T-cell (primary cell): Measurements from ENCODE around the gene SMIM36. TPM values are rescaled to one million over a fixed set of nuclear protein-coding genes. Genes with fewer than 3 reads are reported as not detected.
"Not testable (repeated sequence)": the region's sequence is repeated elsewhere in the genome, so short reads cannot be mapped to it uniquely, and the experiment has no call there.

Source experiments
- ATAC-seq, 4 experiments: fragments of 200-7000 bp in 3 of 4; fragments of 150-1000 bp in 1 of 4; cut with Tn5 transposase; replicated peaks in 1 of 4; 1 replicate in 3 of 4; 2 replicates in 1 of 4; pipeline ENCODE4 v1.10.0; 2021; ENCODE audit warnings: moderate library complexity in 3 of 4, mild to moderate bottlenecking in 2 of 4, moderate number of reproducible peaks in 1 of 4
- CTCF ChIA-PET, 2 donors: fragments of 300-600 bp; sonication (Branson Sonifier 250); formaldehyde crosslinking; loops; one replicate each; lab custom pipeline; 2022; ENCODE audit warnings: antibody characterized with exemption in 2 of 2; lab: Charles Lee
- POLR2A ChIA-PET, 2 donors: fragments of 300-600 bp; sonication (Branson Sonifier 250); formaldehyde crosslinking; loops; one replicate each; lab custom pipeline; 2022; ENCODE audit warnings: antibody characterized with exemption in 2 of 2; lab: Charles Lee
- DNase-seq, 35 experiments: peaks; one replicate each; pipeline versions ENCODE4 v3.0.0 to v3.0.0-alpha.2; 2013 to 2023
- H3K27ac ChIP-seq: one replicate; pipeline ENCODE4 v1.5.1; 2013; ENCODE audit warnings: low read length
- H3K27me3 ChIP-seq, 2 experiments: replicated peaks in 1 of 2; 1 replicate in 1 of 2; 2 replicates in 1 of 2; pipeline versions ENCODE4 v1.6.1 to v1.7.0; 2013; ENCODE audit warnings: low read length in 1 of 2, mixed read lengths in 1 of 2; ENCODE audit not compliant: control insufficient read depth in 2 of 2, insufficient read depth in 2 of 2; ENCODE audit errors: extremely low read depth in 1 of 2
- H3K36me3 ChIP-seq, 2 donors: 1 replicate in 1 of 2; 2 replicates in 1 of 2; pipeline versions ENCODE4 v1.6.1 to v1.7.0; 2013; ENCODE audit warnings: low read length in 1 of 2; ENCODE audit not compliant: control insufficient read depth in 2 of 2, insufficient read depth in 1 of 2; ENCODE audit errors: extremely low read depth in 1 of 2
- H3K4me1 ChIP-seq, 2 experiments: 1 replicate in 1 of 2; 2 replicates in 1 of 2; pipeline versions ENCODE4 v1.6.1 to v1.7.0; 2013; ENCODE audit warnings: low read length in 2 of 2, mixed read lengths in 1 of 2; ENCODE audit not compliant: insufficient read depth in 2 of 2, control insufficient read depth in 1 of 2; ENCODE audit errors: extremely low read depth in 1 of 2
- H3K4me3 ChIP-seq, 2 donors: 1 replicate in 1 of 2; 2 replicates in 1 of 2; pipeline versions ENCODE4 v1.5.1 to v1.7.0; 2013; ENCODE audit warnings: mild to moderate bottlenecking in 2 of 2, low read length in 1 of 2, moderate library complexity in 1 of 2; ENCODE audit not compliant: control insufficient read depth in 1 of 2; ENCODE audit errors: extremely low read depth in 1 of 2
- H3K9me3 ChIP-seq: 2 replicates; pipeline ENCODE4 v1.7.0; 2013
- H3K27ac Mint-ChIP-seq, 2 donors: one replicate each; pipeline ENCODE4 v1.8.0; 2020 to 2021; ENCODE audit warnings: mild to moderate bottlenecking in 2 of 2, mixed read lengths in 2 of 2
- H3K27me3 Mint-ChIP-seq, 2 donors: one replicate each; pipeline ENCODE4 v1.8.0; 2021 to 2022; ENCODE audit warnings: mixed read lengths in 2 of 2
- H3K36me3 Mint-ChIP-seq: one replicate; pipeline ENCODE4 v1.8.0; 2021; ENCODE audit warnings: mixed read lengths
- H3K4me1 Mint-ChIP-seq, 3 donors: one replicate each; pipeline ENCODE4 v1.8.0; 2020 to 2022; ENCODE audit warnings: mixed read lengths in 3 of 3, mild to moderate bottlenecking in 1 of 3
- H3K4me3 Mint-ChIP-seq, 3 donors: one replicate each; pipeline ENCODE4 v1.8.0; 2020 to 2022; ENCODE audit warnings: mild to moderate bottlenecking in 3 of 3, mixed read lengths in 3 of 3, moderate library complexity in 3 of 3
- H3K9me3 Mint-ChIP-seq, 3 donors: one replicate each; pipeline ENCODE4 v1.8.0; 2020 to 2022; ENCODE audit warnings: mixed read lengths in 3 of 3
- WGBS: methylation state at CpG from one replicate; pipeline ENCODE4 v1.1.5; 2013; ENCODE audit warnings: missing lambda C conversion rate; ENCODE audit not compliant: insufficient coverage; 5-methylcytosine and 5-hydroxymethylcytosine counted together
- total RNA-seq, 35 experiments: library from RNA in 6 of 35; stranded (reverse) in 6 of 35; fragments of 120-200 nt in 1 of 35; gene quantifications; one replicate each; pipeline versions ENCODE4 v1.2.1 to v1.2.4 and lab custom pipeline; 2013 to 2026

Gene SMIM36
- total RNA-seq, 5 donors from 2014 or later (not counting 1 experiment from before 2014, with no cell fraction given): not detected

DNA sequence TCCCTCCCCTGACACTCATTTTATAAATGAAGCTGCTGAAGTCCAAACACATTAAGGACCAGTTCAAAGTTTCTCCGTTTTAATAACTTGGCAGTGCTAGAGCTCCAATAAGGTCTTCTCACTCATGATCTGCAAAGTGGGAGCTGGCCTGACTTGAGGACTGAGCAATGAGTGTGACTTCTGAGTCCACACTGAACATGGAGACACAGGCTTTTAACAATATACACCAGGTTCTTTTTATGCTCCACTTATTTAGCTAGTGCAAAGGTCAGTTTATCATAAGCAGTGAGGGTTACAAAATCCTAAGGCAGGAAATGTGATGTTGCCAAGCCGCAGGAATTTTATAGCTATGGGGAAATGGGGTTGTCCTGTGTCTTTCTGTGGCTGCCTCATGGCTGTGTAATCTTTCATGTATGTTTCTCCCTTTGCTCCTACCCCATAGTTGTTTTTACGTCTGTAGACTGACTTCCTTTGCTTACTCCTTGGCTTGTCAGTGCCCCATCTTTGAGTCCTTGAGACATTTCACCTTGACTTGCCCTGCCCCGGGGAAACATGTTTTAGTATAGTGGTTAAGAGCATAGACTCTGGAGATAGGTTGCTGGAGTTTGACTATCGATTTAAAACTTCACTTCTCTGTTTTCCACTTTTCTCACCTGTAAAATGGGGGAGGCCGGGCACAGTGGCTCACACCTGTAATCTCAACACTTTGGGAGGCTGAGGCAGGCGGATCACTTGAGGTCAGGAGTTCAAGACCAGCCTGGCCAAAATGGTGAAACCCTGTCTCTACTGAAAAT, 77.4 kb downstream of the SMIM36 start:
- Mint-ChIP-seq H3K4me3 (no peak overlapping the region), H3K4me1 (peaks cover 12 to 18% (median 18%) of the 10 kb centered on the region in 3 donors), H3K9me3 (no peaks in the 10 kb centered on the region), H3K27me3 (peaks cover 11 to 14% of the 10 kb centered on the region in 2 donors), H3K27ac (no peak overlapping the region), H3K36me3 (no peaks in the 10 kb centered on the region)
- Histone ChIP-seq H3K4me1 (no peaks in the 10 kb centered on the region), H3K36me3 (no peaks in the 10 kb centered on the region), H3K27ac (no peak overlapping the region), H3K4me3 (no peak overlapping the region), H3K27me3 (no peaks in the 10 kb centered on the region), H3K9me3 (no peaks in the 10 kb centered on the region)
- ChIA-PET POLR2A (interaction anchor here in 1 of 2 donors (0.7 kb wide), 1 partner anchor 52 kb away, joined by 3 read pairs; no protein-coding TSS in a partner anchor), CTCF (interaction anchor here in 1 of 2 donors (1.0 kb wide), 1 partner anchor 13 kb away, joined by 3 read pairs; no protein-coding TSS in a partner anchor)
- 100% methylated on average over 1 of the region's 7 CpGs for WGBS
- DNase-seq: no peak
- ATAC-seq: no peak

DNA sequence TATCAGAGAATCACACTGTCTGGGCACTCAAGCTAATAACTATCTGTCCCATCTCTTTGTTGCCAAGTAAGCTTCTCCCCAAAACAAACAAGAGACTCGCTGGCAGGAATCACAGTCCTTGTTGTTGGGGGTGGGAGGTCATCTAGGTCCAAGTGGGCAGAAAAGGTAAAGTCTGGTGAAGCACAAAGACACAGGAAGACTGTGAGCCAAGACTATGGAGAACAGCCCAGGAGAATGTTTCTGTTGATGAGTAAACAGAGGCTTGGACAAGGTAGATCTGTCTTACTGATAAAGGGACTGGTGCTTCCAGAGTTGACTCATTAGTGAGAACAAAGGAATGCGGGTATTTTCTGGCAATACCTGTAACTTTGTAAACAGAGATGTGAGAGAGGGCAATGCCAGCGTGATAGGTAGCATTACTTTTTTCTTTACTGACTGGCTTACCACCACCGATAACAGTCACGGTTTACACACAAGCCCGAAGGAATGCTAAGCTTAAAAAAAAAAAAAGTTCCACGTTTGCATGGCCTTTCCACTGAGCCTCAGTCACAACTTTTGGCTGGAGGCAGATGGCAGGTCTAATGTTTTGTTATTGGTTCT, 78.1 kb downstream of the SMIM36 start:
- no peaks in the 10 kb centered on the region for H3K9me3 Mint-ChIP-seq
- H3K9me3 ChIP-seq: no peaks in the 10 kb centered on the region
- ChIA-PET CTCF (interaction anchor here in 1 of 2 donors (1.0 kb wide), 1 partner anchor 14 kb away, joined by 3 read pairs; no protein-coding TSS in a partner anchor), POLR2A (interaction anchor here in 1 of 2 donors (0.7 kb wide), 1 partner anchor 52 kb away, joined by 3 read pairs; no protein-coding TSS in a partner anchor)
- DNase-seq (no peak), ATAC-seq (no peak)
- no peaks in the 10 kb centered on the region for H3K36me3 Mint-ChIP-seq
- H3K36me3 ChIP-seq: no peaks in the 10 kb centered on the region
- 70% methylated on average over 5 of the region's 7 CpGs for WGBS
- no peak overlapping the region for H3K4me3 ChIP-seq
- no peaks in the 10 kb centered on the region for H3K27me3 ChIP-seq
- no peak overlapping the region for H3K4me3 Mint-ChIP-seq
- peaks cover 12 to 18% (median 18%) of the 10 kb centered on the region in 3 donors for H3K4me1 Mint-ChIP-seq
- no peak overlapping the region for H3K27ac Mint-ChIP-seq
- H3K27ac ChIP-seq: no peak overlapping the region
- peaks cover 12% of the 10 kb centered on the region in 2 donors for H3K27me3 Mint-ChIP-seq
- no peaks in the 10 kb centered on the region for H3K4me1 ChIP-seq

- Histone ChIP-seq H3K27me3 (peaks cover 0 to 4% of the 10 kb centered on the region in 2 experiments), H3K9me3 (no peaks in the 10 kb centered on the region), H3K4me1 (no peaks in the 10 kb centered on the region), H3K36me3 (no peaks in the 10 kb centered on the region), H3K4me3 (no peak overlapping the region), H3K27ac (no peak overlapping the region)
- WGBS: 20% methylated on average over 1 of the region's 4 CpGs
- peak overlapping the region; percentile 48 to 50 for H3K27ac Mint-ChIP-seq
- H3K4me1 Mint-ChIP-seq: peaks cover 12 to 18% (median 18%) of the 10 kb centered on the region in 3 donors
- peaks cover 7 to 10% of the 10 kb centered on the region in 2 donors for H3K27me3 Mint-ChIP-seq
- ChIA-PET POLR2A (no interaction called here), CTCF (interaction anchor here in 1 of 2 donors (1.0 kb wide), 1 partner anchor 14 kb away, joined by 3 read pairs; no protein-coding TSS in a partner anchor)
- ATAC-seq: peak in 2 of 4 experiments; percentile 15 to 71
- no peak overlapping the region for H3K4me3 Mint-ChIP-seq
- H3K9me3 Mint-ChIP-seq: no peaks in the 10 kb centered on the region
- DNase-seq: no peak
- H3K36me3 Mint-ChIP-seq: no peaks in the 10 kb centered on the region
These were observed 78.8 kb downstream of the SMIM36 start for GRCh38 chr17:55432358-55433028.

- DNase-seq, H3K27me3 ChIP-seq, POLR2A ChIA-PET, H3K36me3 ChIP-seq, H3K9me3 ChIP-seq, H3K27ac Mint-ChIP-seq, H3K27ac ChIP-seq, ATAC-seq, CTCF ChIA-PET, H3K36me3 Mint-ChIP-seq, H3K4me1 ChIP-seq, H3K9me3 Mint-ChIP-seq, H3K4me3 ChIP-seq, H3K27me3 Mint-ChIP-seq, H3K4me3 Mint-ChIP-seq: not testable (repeated sequence)
- no CpG with 5 or more reads among the region's 1 CpG for WGBS
- H3K4me1 Mint-ChIP-seq: peaks cover 12 to 18% (median 18%) of the 10 kb centered on the region in 3 donors
These were observed 79.3 kb downstream of the SMIM36 start for GRCh38 chr17:55431914-55432313.

DNA sequence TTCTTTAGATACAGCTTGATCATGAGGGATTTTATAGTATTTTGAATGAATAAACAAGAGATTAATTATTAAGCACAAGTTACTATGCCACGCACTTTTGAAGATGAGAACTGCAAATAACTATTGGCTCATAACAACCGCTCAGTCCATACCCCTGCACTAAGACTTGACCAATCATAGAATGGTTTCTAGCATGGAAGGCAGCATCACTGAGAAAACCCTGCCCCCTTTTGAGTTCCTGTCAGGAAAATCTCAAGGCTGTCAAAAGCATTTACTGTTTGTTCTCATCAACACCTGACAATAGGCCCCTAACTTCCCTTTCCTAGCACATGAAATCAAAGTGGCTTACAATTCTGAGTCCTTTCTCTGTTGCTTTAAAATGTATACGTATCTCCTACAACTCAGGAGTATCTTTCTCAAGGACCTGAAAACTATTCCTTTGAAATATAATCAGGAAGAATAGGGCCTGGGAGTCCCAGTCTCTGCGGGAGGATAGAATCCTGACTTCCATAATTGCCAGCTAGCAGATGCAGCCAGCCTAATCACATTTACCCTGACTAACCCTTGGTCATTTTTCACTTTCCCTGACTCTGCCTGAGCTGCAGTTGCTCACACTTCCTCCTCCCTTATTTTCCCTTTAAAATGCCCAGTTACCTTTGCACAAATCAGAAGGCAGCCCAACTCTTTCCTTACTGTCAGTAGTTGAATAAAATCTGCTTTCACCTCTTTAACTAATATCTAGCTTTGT, 80.5 kb downstream of the SMIM36 start:
- no peaks in the 10 kb centered on the region for H3K9me3 Mint-ChIP-seq
- no peak overlapping the region for H3K4me3 Mint-ChIP-seq
- Histone ChIP-seq H3K9me3 (no peaks in the 10 kb centered on the region), H3K4me1 (no peaks in the 10 kb centered on the region), H3K27ac (no peak overlapping the region), H3K27me3 (peaks cover 0 to 4% of the 10 kb centered on the region in 2 experiments), H3K4me3 (no peak overlapping the region), H3K36me3 (no peaks in the 10 kb centered on the region)
- ATAC-seq: no peak
- POLR2A ChIA-PET: no interaction called here
- H3K36me3 Mint-ChIP-seq: no peaks in the 10 kb centered on the region
- peaks cover 12 to 18% (median 15%) of the 10 kb centered on the region in 3 donors for H3K4me1 Mint-ChIP-seq
- H3K27me3 Mint-ChIP-seq: peaks cover 7 to 12% of the 10 kb centered on the region in 2 donors
- no peak overlapping the region for H3K27ac Mint-ChIP-seq
- WGBS: 68% methylated on average over 2 of the region's 4 CpGs
- CTCF ChIA-PET: no interaction called here
- DNase-seq: no peak
